HPDE6-E6E7 (cell line): ENCODE results near the gene FBXO3.

Experiments
- DNase-seq: peaks from one replicate; pipeline ENCODE4 v3.0.0; 2011; ENCODE audit warnings: missing footprints; ENCODE audit errors: extremely low spot score

Gene FBXO3

GRCh38 chr11:33701302-33702230, 72.8 kb downstream of the FBXO3 start:
- no peak for DNase-seq

DNA sequence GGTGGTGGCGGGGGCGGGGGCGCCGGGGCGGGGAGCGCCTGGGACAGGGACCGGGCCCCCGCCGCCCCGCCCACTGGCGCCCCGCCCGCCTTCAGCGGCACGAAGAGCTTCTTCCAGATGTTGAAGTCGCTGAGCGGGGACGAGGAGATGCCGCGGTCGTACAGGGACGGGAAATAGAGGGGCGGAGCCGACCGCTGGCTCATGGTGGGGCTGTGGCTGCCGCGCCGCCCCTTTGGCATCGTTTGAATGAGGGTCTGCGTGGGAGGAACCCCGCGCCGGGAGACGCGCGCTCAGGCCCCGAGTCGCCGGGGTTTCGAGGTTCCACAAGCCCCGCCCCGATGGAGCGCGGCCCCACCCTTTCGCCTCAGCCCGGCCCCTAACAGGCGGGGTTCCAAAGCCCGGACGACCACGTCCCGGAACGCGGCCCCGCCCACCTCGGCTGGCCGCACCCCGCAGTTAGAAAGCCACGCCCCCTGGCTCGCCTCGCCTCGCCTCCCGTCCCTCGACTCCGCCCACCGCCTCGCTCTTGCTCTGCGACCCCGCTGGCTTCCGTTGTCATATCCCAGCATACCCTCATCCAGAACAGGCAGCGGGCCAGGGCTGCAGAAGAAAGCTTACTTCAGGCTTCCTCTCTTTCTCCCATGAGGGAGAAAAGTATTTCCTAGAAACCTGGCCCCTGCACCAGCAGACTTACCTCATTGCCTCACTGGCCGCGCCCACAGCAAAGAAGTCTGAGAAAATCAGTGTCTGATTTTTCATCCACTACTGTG, 73.6 kb downstream of the FBXO3 start, which contains the start of gene C11orf91:
TSS of gene C11orf91 (minus strand) at position 325 of the 770 bp plus-strand sequence. CDS start at position 239, 86 bp downstream.
- DNase-seq: no peak

DNA sequence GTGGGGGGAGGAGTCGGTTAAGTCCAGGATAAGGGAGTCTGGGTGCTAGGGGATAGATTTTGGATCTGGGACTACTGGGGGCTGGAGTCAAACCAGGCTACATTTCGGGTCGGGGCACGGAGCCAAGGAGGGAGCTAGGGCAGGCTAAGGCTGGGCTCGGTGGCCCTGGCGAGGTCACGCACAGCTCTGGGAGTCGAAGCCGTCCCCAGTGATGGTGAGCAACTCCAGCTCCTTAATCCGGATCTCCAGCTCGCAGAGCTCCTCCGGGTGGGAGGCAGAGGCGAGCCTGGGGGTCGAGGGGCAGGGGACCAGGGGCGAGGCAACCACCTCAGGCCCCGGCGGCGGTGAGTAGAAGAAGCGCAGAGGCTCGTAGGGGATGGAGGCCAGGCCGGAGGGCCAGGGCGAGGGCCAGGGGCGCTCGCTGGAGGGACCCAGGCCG, 74.2 kb downstream of the FBXO3 start:
- DNase-seq: no peak

GRCh38 chr11:33699515-33700062, 74.7 kb downstream of the FBXO3 start:
- DNase-seq: no peak

DNA sequence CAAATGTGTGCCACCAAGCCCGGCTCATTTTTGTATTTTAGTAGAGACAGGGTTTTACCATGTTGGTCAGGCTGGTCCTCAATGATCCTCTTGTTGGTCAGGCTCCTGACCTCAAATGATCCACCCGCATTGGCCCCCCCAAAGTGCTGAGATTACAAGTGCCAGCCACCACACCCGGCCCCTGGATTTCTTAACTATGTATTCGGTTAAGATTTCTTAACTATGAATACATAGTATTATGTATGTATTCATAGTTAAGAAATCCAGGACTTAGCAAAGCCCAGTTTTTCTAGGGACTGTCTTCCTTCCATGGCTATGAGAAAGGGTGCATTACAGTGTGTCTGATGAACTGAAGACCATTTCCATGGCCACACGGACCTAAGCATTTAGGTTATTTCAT, 75.4 kb downstream of the FBXO3 start:
- DNase-seq: no peak

DNA sequence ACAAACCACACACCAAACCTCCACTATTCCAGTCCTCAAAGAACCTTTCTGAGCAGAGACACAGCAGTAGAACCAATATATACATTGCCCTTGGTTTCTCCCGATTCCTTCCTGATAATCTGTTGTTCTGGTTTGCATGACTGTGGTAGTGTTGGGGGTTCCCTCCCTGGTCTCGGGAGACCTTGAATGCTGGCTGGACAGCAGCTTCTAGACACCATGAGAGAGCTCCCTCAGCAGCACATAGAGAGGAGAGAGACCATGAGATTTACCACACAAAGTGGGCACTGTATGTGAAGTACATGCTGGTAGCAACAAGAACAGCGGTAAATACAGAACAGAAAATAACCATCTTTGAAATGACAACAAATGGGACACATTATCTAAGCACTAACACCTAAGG, 76.3 kb downstream of the FBXO3 start:
- DNase-seq: no peak

DNA sequence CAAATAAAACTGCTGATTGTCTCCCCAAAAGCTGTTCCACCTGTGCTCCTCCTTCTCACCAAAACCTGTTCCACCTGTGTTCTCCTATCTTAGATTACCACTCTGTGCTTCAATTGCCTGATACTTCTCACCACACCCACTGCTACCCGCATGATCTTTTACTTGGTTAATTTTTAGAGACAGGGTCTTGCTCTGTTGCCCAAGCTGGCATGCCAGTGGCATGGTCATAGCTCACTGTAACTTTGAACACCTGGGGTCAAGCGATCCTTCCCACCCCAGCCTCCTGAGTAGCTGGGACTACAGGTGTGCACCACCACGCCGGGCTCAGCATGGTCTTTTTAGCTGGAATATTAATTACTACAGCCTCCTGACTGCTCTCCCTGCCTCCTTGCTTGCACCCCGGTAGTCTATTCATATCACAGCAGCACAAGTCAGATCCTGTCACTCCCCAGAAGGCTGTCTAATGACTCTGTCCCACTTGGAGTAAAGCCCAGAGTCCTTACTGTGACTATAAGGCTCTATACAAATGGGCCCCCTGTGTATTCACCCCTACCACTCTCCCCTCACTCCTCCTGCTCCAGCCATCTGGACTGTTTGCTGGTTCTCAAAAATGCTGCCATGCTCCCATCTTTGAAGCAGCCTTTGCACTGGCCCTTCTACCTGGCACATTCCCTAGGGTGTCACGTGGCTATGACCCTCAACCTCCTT, 77.2 kb downstream of the FBXO3 start:
- no peak for DNase-seq

DNA sequence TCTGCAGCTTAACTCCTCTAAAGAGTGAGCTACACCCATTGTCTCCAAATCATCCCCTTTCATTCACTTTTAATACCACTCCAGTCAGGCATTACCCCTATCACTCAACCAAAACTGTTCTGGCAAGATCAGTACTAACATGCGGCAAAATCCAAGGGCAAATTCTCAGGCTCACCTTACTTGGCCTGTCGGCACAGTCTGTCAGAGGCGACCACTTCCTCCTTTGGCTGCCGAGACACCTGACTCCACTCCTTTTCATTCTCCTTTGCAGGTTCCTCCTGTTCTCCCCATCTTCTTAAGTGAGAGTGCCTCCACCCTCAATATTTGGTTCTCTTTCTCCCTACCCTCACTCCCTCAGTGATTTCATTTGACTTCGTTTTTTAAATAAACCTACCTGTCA, 77.9 kb downstream of the FBXO3 start:
- DNase-seq: no peak

- DNase-seq: no peak
These were observed 79.2 kb downstream of the FBXO3 start for GRCh38 chr11:33695051-33695566.

- no peak for DNase-seq
These were observed 79.8 kb downstream of the FBXO3 start for GRCh38 chr11:33694346-33695050.

DNA sequence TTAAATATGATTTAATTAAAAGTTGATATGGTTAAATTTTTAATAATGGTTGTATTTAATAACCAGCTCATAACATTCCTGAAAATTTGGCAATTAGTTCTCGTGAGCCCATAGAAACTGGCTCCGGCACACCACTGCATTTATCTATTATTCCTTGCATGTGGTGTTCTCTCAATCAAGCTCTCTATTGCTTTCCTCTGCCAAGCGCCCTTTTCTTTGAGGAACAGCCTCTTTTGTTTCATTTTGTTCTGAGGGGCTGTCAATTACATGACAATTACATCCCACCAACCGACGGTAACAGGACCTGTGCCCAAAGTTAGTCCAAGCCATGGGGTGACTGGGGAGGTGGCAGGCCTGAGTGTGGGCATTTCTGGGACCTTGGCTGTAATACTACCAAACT, 81.8 kb downstream of the FBXO3 start:
- no peak for DNase-seq

GRCh38 chr11:33692013-33692504, 82.3 kb downstream of the FBXO3 start:
- no peak for DNase-seq

DNA sequence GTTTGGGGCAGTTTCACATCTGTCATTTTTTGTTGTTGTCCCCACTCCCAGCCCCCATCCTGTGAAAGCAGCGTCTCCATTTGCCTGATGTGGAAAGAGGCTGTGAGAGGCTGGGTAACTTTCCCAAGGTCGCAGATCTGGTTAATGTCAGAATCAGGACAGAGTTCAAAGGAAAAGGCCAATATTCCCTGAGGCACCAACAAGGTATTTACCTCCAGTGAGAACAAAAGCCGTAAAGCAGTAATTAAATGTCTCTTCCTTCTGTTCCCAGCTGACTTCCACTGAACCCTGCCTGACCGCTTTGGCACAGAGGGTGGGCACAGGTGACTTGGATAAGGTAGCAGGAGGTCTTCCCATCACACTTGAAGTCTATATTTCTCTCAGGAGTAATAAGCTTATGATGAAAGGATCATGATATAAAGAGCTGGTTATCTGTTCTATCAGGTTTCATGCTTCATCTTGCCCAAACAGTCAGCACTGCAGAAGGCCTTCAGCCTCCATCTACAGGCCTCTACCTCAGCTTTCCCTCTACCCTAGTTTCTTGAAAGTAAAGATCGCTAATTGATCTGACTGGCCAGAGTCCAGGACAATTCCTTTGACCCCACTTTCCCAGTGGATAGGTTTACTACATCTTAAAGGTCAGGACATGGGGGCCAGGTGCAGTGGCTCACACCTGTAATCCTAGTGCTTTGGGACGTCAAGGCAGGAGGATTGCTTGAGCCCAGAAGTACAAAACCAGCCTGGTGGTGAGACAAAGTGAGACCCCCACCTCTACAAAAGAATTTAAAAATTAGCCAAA, 83.1 kb downstream of the FBXO3 start:
- DNase-seq: no peak
